KOPT-K1 (cell line): Measurements from ENCODE around the gene PSENEN.
A peak's percentile ranks its signal among the peaks of the same experiment; 100 is the strongest.

Experiments
- H3K27ac ChIP-seq: fragments of 200-600 bp; sonication (generic); 2 replicates; pipeline ENCODE4 v1.5.1; 2016; ENCODE audit warnings: antibody characterized with exemption, mild to moderate bottlenecking, low read depth, low read length; ENCODE audit not compliant: poor library complexity, severe bottlenecking
- H3K36me3 ChIP-seq: fragments of 200-600 bp; sonication (generic); 2 replicates; pipeline ENCODE4 v1.5.1; 2017; ENCODE audit warnings: antibody characterized with exemption, mild to moderate bottlenecking, low read length, moderate library complexity; ENCODE audit not compliant: insufficient read depth
- H3K9me3 ChIP-seq: fragments of 200-600 bp; sonication (generic); 2 replicates; pipeline ENCODE4 v1.5.1; 2017; ENCODE audit warnings: antibody characterized with exemption, low read length, mild to moderate bottlenecking; ENCODE audit not compliant: insufficient read depth, poor library complexity, severe bottlenecking

PSENEN gene

GRCh38 chr19:35745328-35746086, at the start of gene PSENEN, which contains the start of gene U2AF1L4:
Gene PSENEN, plus strand, starts transcription at chr19:35745651. Its CDS starts 280 bp downstream, at chr19:35745931.
Gene U2AF1L4, minus strand, starts transcription at chr19:35745418. Its CDS starts 27 bp downstream, at chr19:35745391.
- peak within 1 kb of the TSS; percentile 88 for H3K27ac ChIP-seq
- H3K9me3 ChIP-seq: no peaks in the 10 kb centered on the region
- H3K36me3 ChIP-seq: no peaks in the 10 kb centered on the region

GRCh38 chr19:35695895-35696422, 49.5 kb upstream of the PSENEN start:
- Histone ChIP-seq H3K36me3 (no peaks in the 10 kb centered on the region), H3K27ac (no peak overlapping the region)

DNA sequence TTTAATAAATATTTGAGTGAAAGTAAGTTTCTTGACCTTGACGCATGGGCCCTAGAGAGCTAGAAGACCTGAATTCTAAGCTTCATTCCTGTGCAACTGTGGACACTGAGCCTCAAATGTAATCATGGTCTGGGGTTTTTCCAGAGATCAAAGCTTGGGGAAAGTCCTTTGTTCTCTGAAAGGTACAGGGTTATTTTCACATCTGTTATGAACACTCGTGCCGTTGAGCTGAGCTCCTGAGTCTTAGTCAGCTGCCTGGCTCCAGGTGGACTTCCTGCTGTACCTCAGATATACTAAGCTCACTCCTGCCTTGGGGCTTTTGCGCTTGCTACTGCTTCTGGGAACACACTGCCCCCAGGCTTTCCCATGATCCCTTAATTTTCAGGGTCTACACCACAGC, 48.6 kb upstream of the PSENEN start:
- H3K36me3 ChIP-seq: no peaks in the 10 kb centered on the region
- H3K9me3 ChIP-seq: no peaks in the 10 kb centered on the region
- no peak overlapping the region for H3K27ac ChIP-seq

More at GRCh38 chr19:35695895-35696422, 49.5 kb upstream of the PSENEN start:
- no peaks in the 10 kb centered on the region for H3K9me3 ChIP-seq

DNA sequence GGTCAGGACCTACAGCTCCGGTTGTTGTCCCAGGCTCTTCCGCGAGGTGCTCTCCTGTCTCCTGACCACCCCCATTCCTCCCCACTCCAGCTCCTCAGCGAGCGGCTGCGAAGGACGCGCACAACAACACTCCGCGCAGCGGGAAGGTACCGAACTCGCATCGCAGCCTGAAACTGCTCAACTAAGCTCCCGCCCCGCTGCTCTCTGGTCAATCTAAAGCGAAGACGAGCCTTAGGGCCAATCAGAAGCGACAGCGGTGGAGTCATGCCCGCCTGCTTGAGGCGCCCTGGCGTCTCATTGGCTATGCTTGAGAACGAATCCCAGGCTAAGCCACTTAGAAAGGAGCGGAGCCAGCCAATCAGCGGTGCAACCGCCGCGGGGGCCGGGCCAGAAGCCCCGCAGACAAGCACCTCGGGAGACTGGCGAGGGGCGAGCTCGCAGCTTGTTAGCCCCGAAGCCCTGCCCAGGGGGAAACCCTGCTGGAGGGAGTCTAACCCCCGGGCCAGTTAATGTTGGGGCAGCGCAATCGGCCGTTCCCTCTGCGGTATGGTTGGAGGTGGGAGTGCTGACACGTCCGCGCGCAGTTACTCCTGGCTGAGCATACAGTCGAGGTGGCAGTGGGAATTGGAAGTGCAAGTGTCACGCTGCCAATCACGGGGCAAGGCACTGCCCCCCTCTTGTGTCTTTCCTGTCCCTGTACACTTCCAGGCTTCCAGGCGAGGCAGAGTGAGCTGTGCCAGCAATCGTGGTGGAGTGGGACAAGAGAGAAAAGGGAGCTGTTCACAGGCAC, 43.0 kb upstream of the PSENEN start:
- no peaks in the 10 kb centered on the region for H3K9me3 ChIP-seq
- H3K36me3 ChIP-seq: no peaks in the 10 kb centered on the region
- H3K27ac ChIP-seq: no peak overlapping the region

GRCh38 chr19:35703343-35703742, 42.1 kb upstream of the PSENEN start:
- H3K36me3 ChIP-seq: no peaks in the 10 kb centered on the region
- H3K27ac ChIP-seq: no peak overlapping the region
- no peaks in the 10 kb centered on the region for H3K9me3 ChIP-seq

DNA sequence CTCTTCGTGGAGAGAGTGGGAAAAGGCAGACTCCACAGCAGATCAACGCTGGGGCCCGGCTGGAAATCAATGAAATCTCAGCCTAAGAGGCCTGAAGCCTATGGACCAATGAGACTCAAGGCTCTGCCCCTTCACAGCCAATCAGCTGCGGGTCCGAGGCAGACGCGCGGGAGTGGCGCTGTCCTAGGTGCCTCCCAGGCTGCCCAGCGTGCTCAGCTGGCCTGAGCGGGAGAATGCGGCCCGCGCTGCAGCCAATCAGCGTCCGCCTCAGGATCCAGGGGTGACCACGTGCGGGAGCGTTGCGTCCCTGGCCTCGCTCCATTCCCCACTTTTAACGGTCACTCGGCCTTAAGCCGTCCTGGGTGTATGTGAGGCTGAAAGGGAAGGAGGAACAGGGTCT, 41.2 kb upstream of the PSENEN start, which contains the start of gene ZBTB32:
ZBTB32 (plus strand) TSS at position 341 of the 400 bp plus-strand sequence. CDS start 10,069 bp downstream, outside the sequence.
- no peaks in the 10 kb centered on the region for H3K9me3 ChIP-seq
- no peak within 1 kb of the TSS for H3K27ac ChIP-seq
- no peaks in the 10 kb centered on the region for H3K36me3 ChIP-seq

DNA sequence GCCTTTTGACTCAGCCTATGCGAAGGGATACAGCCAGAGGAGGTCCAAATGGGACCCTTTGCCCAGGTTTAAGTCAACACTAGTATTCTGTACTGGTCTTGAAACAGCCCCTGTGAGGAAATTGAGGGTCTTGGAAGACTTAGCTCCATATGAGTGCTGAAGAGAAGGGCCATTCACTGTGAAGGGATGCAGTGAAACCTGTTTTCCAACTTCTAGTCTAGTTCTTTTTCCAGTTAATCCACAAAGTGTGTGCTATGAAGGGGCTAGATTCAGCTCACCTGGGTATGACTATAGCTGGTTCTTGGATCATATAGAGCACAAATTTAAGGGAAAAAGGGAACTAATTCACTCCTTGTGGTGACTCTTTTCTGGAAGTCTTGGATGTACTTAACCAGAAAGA, 37.1 kb upstream of the PSENEN start:
- Histone ChIP-seq H3K36me3 (no peaks in the 10 kb centered on the region), H3K27ac (no peak overlapping the region), H3K9me3 (no peaks in the 10 kb centered on the region)

DNA sequence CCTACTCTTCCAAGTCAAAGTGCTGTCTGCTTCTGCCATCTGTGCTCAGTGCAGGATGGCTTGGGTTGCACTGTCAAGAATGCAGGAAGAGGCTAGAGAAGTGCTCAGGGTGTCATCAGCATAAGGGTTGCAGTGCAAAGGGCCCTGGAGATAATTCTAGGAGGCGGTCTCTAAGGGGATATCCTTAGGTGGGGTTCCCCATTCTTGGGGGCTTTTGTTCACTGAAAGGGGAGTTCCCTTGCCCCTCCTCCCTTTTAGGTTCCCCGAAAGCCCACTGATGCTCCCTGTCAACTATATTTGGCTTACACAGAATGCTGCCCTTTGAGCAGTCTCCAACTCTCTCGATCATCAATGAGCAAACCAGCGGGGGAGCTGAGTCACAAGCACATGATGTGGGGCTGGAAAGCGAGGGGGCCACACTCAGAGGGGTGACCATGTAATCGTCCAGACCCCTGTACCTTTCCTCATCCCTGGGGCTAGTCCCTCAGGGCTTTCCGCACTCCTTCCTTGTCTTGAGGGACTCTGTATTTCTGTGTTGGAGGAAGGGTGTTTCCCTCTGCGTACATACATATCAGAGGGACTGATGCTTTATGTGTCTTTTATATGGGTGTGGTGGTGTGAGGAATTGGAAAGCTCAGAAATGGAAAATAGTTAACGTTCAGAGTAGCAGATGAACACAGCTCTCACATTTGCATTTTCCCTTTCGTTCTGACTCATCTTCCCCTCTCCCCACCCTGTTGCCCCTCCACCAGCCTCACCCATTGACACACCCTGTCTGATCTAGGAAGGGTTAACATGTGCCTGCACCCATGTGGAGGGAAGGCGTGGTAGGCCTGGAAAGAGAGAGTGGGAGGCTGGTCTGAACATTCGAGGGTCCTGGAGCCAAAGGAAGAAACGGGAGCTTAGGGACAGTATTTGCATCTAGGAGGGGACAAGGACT, 34.4 kb upstream of the PSENEN start:
- H3K36me3 ChIP-seq: no peaks in the 10 kb centered on the region
- H3K27ac ChIP-seq: no peak overlapping the region
- H3K9me3 ChIP-seq: no peaks in the 10 kb centered on the region

- Histone ChIP-seq H3K9me3 (no peaks in the 10 kb centered on the region), H3K36me3 (no peaks in the 10 kb centered on the region), H3K27ac (no peak overlapping the region)
These were observed 32.6 kb upstream of the PSENEN start for GRCh38 chr19:35712567-35713505.

GRCh38 chr19:35713506-35713850, 32.0 kb upstream of the PSENEN start:
- H3K36me3 ChIP-seq: no peaks in the 10 kb centered on the region
- no peaks in the 10 kb centered on the region for H3K9me3 ChIP-seq
- no peak overlapping the region for H3K27ac ChIP-seq

DNA sequence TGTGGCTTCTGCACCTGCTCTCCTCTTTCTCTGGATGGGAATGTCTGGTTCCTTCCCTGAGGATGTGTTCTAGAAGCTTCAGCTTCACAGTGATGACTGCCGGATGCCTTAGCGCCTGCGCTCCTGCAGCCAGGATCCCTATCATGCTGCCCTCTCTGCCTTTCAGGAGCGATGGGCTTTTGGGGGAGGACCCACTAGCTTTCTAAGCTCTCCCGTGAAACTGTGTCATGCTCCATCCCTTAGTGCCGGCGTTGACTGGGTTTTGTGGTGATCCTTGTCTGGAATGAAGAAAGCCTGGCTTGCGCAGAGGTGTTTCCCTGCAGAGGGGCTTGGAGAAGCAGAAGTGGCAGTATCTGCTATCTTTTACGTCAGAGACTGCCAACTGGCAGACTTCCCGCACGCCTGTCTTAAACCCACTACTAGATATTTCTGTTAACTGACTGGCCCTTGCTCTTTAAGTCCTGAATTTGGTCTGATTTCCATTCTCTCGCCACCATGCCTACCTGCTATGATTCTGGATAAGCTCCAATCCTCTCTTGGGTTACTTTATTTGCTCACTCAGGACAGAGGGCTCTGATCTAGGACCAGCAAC, 31.5 kb upstream of the PSENEN start:
- Histone ChIP-seq H3K27ac (no peak overlapping the region), H3K36me3 (no peaks in the 10 kb centered on the region), H3K9me3 (no peaks in the 10 kb centered on the region)

GRCh38 chr19:35714601-35715354, 30.7 kb upstream of the PSENEN start:
- H3K9me3 ChIP-seq: no peaks in the 10 kb centered on the region
- H3K27ac ChIP-seq: no peak overlapping the region
- H3K36me3 ChIP-seq: peaks cover 5% of the 10 kb centered on the region; the same call in 1 of the 2 replicates

DNA sequence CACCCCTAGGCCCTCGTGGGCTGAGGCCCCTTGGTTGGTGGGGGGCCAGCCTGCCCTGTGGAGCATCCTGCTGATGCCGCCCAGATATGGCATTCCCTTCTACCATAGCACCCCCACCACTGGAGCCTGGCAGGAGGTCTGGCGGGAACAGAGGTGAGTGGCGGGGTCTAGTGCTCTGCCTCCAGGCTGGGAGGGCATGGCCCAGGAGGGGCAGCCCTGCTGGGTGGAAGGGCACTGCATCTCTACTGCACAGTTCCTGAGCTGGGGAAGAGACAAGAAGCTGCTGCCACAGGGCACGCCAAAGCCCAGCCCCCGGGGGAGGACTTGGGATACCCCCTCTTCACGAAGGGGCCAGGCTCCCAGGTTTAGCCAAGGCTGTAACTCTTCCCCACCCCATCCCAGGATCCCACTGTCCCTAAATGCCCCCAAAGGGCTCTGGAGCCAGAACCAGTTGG, 30.1 kb upstream of the PSENEN start:
- Histone ChIP-seq H3K36me3 (peaks cover 11% of the 10 kb centered on the region; the same call in 1 of the 2 replicates), H3K27ac (no peak overlapping the region)

More for the DNA sequence above, 30.1 kb upstream of the PSENEN start:
- no peaks in the 10 kb centered on the region for H3K9me3 ChIP-seq
